Brain microvascular endothelial cell (primary cell): Measurements from ENCODE around the gene AKAP14.
"Not testable (repeated sequence)": the region's sequence is repeated elsewhere in the genome, so short reads cannot be mapped to it uniquely, and the experiment has no call there.

ENCODE experiments used
- DNase-seq: peaks from one replicate; pipeline ENCODE4 v3.0.0-alpha.2; 2020
- H3K27ac ChIP-seq: fragments of 250-450 bp; sonication (Bioruptor Pico); 2 replicates; pipeline ENCODE4 v1.5.1; 2020; ENCODE audit warnings: mild to moderate bottlenecking, moderate library complexity
- H3K27me3 ChIP-seq: fragments of 250-450 bp; sonication (Bioruptor Pico); replicated peaks from 2 replicates; pipeline ENCODE4 v1.5.1; 2020; ENCODE audit warnings: mild to moderate bottlenecking
- H3K36me3 ChIP-seq: fragments of 250-450 bp; sonication (Bioruptor Pico); replicated peaks from 2 replicates; pipeline ENCODE4 v1.5.1; 2020; ENCODE audit warnings: mild to moderate bottlenecking
- H3K4me3 ChIP-seq: 2 replicates; pipeline ENCODE4 v1.5.1; 2011; ENCODE audit warnings: low read depth, mild to moderate bottlenecking, control low read depth, low read length, moderate library complexity
- in situ Hi-C: cut with HindIII; loops from 2 replicates; pipeline ENCODE4 v1.10.0; 2017; ENCODE audit warnings: low sequenced_read_pairs, low pct_ligation_motif_present
- TF ChIP-seq, protein P1 (sequence below): IDR thresholded peaks from 2 replicates; pipeline ENCODE4 v1.5.1; 2011; ENCODE audit warnings: low read depth, mild to moderate bottlenecking, moderate library complexity, low read length, control low read depth, inconsistent platforms; ENCODE audit errors: missing control alignments

Gene AKAP14

DNA sequence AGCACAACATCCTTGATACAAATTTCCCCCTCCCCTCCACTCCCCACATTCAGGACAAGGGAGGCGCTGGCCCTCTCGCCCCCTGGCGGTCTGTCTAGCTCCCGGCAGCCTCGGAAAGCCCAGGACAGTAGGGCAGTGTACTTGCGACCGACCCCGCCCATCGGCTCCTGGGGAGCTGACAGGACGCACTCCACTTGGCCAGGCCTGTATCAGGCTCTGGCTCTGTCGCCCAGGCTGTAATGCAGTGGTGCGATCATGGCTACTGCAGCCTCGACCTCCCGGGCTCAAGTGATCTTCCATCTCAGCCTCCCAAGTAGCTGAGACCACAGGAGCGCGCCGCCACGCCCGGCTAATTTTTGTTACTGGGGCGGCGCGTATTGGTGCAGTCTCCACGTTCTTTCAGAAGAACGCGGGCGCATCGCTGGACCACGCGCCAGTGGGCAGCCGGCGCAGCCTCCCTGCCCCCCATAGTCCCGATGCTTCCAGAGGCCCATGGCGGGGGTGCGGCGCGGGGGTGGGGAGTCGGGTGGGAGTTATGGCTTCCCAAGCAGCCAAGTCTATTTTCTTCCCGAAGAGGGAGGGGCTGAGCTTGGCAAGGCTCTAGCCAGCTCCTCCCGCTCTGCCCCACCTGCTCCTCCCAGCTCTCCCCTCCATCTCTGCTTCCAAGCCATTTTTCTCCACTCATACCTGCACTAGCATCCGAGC lies 7.8 kb upstream of the AKAP14 start:
- peak overlapping the region; percentile 42 for H3K4me3 ChIP-seq
- no peak overlapping the region for H3K27ac ChIP-seq
- DNase-seq = peak; percentile 29
- in situ Hi-C loops = no loop called here
- H3K27me3 ChIP-seq = no peaks in the 10 kb centered on the region
- TF ChIP-seq, protein P1, sequence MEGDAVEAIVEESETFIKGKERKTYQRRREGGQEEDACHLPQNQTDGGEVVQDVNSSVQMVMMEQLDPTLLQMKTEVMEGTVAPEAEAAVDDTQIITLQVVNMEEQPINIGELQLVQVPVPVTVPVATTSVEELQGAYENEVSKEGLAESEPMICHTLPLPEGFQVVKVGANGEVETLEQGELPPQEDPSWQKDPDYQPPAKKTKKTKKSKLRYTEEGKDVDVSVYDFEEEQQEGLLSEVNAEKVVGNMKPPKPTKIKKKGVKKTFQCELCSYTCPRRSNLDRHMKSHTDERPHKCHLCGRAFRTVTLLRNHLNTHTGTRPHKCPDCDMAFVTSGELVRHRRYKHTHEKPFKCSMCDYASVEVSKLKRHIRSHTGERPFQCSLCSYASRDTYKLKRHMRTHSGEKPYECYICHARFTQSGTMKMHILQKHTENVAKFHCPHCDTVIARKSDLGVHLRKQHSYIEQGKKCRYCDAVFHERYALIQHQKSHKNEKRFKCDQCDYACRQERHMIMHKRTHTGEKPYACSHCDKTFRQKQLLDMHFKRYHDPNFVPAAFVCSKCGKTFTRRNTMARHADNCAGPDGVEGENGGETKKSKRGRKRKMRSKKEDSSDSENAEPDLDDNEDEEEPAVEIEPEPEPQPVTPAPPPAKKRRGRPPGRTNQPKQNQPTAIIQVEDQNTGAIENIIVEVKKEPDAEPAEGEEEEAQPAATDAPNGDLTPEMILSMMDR = peak; percentile 76
- no peaks in the 10 kb centered on the region for H3K36me3 ChIP-seq

DNA sequence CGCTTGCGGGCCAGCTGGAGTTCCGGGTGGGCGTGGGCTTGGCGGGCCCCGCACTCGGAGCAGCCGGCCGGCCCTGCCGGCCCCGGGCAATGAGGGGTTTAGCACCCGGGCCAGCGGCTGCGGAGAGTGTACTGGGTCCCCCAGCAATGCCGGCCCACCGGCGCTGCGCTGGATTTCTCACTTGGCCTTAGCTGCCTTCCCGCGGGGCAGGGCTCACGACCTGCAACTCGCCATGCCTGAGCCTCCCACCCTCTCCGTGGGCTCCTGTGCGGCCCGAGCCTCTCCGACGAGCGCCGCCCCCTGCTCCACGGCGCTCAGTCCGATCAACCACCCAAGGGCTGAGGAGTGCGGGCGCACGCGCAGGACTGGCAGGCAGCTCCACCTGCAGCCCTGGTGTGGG lies 5.1 kb upstream of the AKAP14 start:
- in situ Hi-C loops, DNase-seq, H3K4me3 ChIP-seq, H3K27ac ChIP-seq, H3K27me3 ChIP-seq, H3K36me3 ChIP-seq: not testable (repeated sequence)

- H3K36me3 ChIP-seq, H3K27me3 ChIP-seq, DNase-seq, H3K4me3 ChIP-seq, in situ Hi-C loops, H3K27ac ChIP-seq: not testable (repeated sequence)
Observed at GRCh38 chrX:119891961-119892692, 3.6 kb upstream of the AKAP14 start.

DNA sequence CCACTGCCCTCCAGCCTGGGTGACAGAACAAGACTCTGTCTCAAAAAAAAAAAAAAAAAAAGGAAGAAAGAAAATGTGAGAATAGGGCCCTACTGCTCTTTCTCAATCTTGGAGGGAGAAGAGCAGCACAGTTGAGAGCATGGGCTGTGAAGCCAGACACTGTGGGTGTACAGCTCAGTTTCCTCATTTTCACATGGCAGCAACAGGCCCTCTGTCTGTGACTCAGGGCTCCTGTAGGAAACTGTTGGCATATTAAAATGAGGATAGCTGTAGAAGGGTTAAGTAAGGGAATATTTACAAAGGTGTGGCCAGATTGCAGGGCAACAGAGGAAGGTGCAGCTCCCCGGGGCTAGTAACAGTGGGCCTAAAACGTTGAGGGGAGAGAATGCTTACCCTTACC lies 3.4 kb downstream of the AKAP14 start:
- no peaks in the 10 kb centered on the region for H3K27me3 ChIP-seq
- no peak overlapping the region for H3K27ac ChIP-seq
- in situ Hi-C loops = no loop called here
- TF ChIP-seq, protein P1 = no peak
- no peak for DNase-seq
- no peak overlapping the region for H3K4me3 ChIP-seq
- H3K36me3 ChIP-seq = no peaks in the 10 kb centered on the region

- H3K4me3 ChIP-seq = no peak overlapping the region
- no peaks in the 10 kb centered on the region for H3K36me3 ChIP-seq
- DNase-seq = no peak
- in situ Hi-C loops = no loop called here
- no peak overlapping the region for H3K27ac ChIP-seq
- H3K27me3 ChIP-seq = no peaks in the 10 kb centered on the region
- TF ChIP-seq, protein P1 = no peak
Observed at GRCh38 chrX:119900976-119901375, 5.3 kb downstream of the AKAP14 start.

- Histone ChIP-seq H3K27ac (no peak overlapping the region), H3K4me3 (no peak overlapping the region)
- in situ Hi-C loops = no loop called here
Observed at GRCh38 chrX:119916310-119916709, 20.6 kb downstream of the AKAP14 start.

More at GRCh38 chrX:119916310-119916709, 20.6 kb downstream of the AKAP14 start:
- TF ChIP-seq, protein P1 = no peak
- no peak for DNase-seq
- H3K27me3 ChIP-seq = no peaks in the 10 kb centered on the region
- no peaks in the 10 kb centered on the region for H3K36me3 ChIP-seq
